ENCODE measurements around the gene OR13J1. TPM values are rescaled to one million over a fixed set of nuclear protein-coding genes. Genes with fewer than 3 reads are reported as not detected.

The OR13J1 gene
- total RNA-seq, 1 donor from 2014 or later = not detected

DNA sequence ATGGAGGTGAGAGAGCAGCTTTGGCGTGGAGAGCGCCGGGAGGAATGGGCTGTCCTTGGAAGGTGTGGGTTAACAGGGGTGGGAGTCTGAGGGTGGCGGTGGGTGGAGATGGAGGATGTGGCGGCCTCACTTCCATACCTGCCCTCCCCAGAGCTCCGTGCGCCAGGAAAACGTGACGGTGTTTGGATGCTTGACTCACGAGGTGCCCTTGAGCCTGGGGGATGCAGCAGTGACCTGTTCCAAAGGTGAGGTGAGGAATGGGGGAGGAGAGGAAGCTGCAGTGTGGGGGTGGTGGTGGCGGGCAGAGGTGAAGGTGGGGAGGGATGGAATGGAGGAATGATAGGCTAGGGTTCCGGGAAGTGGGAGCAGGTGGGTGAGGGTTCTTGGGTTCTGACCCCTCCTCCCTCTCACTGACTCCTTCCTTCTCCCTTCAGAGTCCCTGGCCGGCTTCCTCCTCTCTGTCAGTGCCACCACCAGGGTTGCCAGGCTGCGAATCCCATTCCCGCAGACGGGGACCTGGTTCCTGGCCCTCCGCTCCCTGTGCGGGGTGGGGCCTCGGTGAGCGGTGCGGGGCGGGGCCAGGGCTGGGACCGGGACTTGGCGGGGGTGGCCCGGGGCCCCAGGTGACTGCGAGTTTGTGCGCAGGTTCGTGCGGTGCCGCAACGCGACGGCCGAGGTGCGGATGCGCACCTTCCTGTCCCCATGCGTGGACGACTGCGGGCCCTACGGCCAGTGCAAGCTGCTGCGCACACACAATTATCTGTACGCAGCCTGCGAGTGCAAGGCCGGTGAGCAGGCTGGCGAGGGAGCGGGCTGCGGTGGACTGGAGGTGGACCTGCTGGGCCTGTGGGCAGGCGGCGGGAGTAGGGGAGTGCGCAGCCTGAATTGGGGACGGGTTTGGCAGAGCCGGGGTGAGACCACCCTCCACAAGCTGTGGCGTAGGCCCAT lies 24.1 kb downstream of the OR13J1 start:
- DNase-seq (ENCODE audit: low read depth, low spot score) = no peak
- Mint-ChIP-seq H3K36me3 (ENCODE audit: low read depth) (peaks cover 5% of the 10 kb centered on the region), H3K27ac (ENCODE audit: unreplicated experiment) (no peak overlapping the region), H3K4me1 (peaks cover 8% of the 10 kb centered on the region), H3K4me3 (no peak overlapping the region), H3K9me3 (no peaks in the 10 kb centered on the region), H3K27me3 (ENCODE audit: low read depth) (peaks cover 2% of the 10 kb centered on the region)
- no peak for TF ChIP-seq CTCF (conservative IDR thresholded peaks at IDR 0.05)

GRCh38 chr9:35844628-35845270 lies 25.5 kb downstream of the OR13J1 start:
- Mint-ChIP-seq H3K27me3 (ENCODE audit: low read depth) (peaks cover 2% of the 10 kb centered on the region), H3K36me3 (ENCODE audit: low read depth) (peaks cover 5% of the 10 kb centered on the region), H3K4me3 (no peak overlapping the region), H3K4me1 (peaks cover 8% of the 10 kb centered on the region), H3K27ac (ENCODE audit: unreplicated experiment) (no peak overlapping the region), H3K9me3 (no peaks in the 10 kb centered on the region)
- TF ChIP-seq CTCF (conservative IDR thresholded peaks at IDR 0.05) = no peak
- no peak for DNase-seq (ENCODE audit: low read depth, low spot score)

DNA sequence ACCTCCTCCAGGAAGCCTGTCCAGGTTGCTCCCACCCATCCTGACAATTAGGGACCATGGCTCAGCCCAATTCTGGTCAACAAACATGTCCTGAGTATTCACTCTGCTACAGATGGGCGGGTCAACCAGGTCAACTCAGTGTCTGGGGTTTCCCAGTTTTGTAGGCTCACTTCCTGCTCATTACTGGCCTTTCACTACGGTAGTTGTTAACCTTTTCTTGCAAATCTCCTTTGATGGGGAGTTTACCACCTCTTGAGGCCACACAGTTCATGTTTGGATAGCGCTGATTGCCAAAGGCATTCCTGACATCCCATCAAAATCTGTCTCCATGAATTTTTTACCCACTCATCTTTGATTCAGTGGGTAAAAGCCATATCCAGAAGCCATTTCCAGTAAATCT lies 27.4 kb downstream of the OR13J1 start:
- H3K36me3 Mint-ChIP-seq (ENCODE audit: low read depth) = peaks cover 3% of the 10 kb centered on the region
- no peaks in the 10 kb centered on the region for H3K9me3 Mint-ChIP-seq
- DNase-seq (ENCODE audit: low read depth, low spot score) = no peak
- H3K27ac Mint-ChIP-seq (ENCODE audit: unreplicated experiment) = no peak overlapping the region
- no peak overlapping the region for H3K4me3 Mint-ChIP-seq
- TF ChIP-seq CTCF (conservative IDR thresholded peaks at IDR 0.05) = no peak
- peaks cover 8% of the 10 kb centered on the region for H3K4me1 Mint-ChIP-seq
- peaks cover 2% of the 10 kb centered on the region for H3K27me3 Mint-ChIP-seq (ENCODE audit: low read depth)

DNA sequence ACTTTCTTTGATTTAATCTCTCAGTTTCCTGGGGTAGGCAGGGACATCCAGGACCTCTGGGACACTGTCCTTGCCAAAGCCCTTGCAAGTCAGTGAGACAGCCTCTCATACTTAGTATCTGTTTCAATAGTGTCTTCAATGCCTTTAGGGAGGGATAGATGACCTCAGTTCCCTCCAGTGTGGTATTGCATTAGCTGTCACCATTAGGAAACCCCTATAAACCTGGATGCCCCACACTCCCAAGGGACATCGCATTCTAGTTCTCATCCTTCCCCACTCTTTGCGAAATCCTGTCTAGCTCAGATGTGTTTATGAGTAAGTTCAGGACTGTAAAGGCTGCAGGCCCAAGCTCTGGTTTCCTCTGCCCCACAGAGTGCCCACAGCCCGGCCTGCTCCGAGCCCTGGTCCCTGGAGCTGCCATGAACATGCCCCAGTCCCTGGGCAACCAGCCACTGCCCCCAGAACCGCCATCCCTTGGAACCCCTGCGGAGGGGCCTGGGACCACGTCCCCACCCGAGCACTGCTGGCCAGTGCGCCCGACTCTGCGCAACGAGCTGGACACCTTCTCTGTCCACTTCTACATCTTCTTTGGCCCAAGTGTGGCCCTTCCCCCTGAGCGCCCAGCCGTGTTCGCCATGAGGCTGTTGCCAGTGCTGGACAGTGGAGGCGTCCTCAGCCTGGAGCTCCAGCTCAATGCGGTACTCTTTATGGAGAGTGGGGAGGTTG lies 28.0 kb downstream of the OR13J1 start:
- peaks cover 2% of the 10 kb centered on the region for H3K27me3 Mint-ChIP-seq (ENCODE audit: low read depth)
- peaks cover 8% of the 10 kb centered on the region for H3K4me1 Mint-ChIP-seq
- DNase-seq (ENCODE audit: low read depth, low spot score) = no peak
- H3K27ac Mint-ChIP-seq (ENCODE audit: unreplicated experiment) = no peak overlapping the region
- no peak for TF ChIP-seq CTCF (conservative IDR thresholded peaks at IDR 0.05)
- H3K36me3 Mint-ChIP-seq (ENCODE audit: low read depth) = peaks cover 3% of the 10 kb centered on the region
- H3K4me3 Mint-ChIP-seq = no peak overlapping the region
- no peaks in the 10 kb centered on the region for H3K9me3 Mint-ChIP-seq

GRCh38 chr9:35841645-35841900 lies 28.6 kb downstream of the OR13J1 start:
- no peak overlapping the region for H3K27ac Mint-ChIP-seq (ENCODE audit: unreplicated experiment)
- no peaks in the 10 kb centered on the region for H3K36me3 Mint-ChIP-seq (ENCODE audit: low read depth)
- no peak for TF ChIP-seq CTCF (conservative IDR thresholded peaks at IDR 0.05)
- DNase-seq (ENCODE audit: low read depth, low spot score) = no peak
- no peaks in the 10 kb centered on the region for H3K27me3 Mint-ChIP-seq (ENCODE audit: low read depth)
- peaks cover 8% of the 10 kb centered on the region for H3K4me1 Mint-ChIP-seq
- no peaks in the 10 kb centered on the region for H3K9me3 Mint-ChIP-seq
- H3K4me3 Mint-ChIP-seq = no peak overlapping the region

All from neural crest cell (in vitro differentiated cells).